ENCODE measurements around the gene ANKRD12.
"Not testable (repeated sequence)": the region's sequence is repeated elsewhere in the genome, so short reads cannot be mapped to it uniquely, and the experiment has no call there.

ANKRD12 gene

DNA sequence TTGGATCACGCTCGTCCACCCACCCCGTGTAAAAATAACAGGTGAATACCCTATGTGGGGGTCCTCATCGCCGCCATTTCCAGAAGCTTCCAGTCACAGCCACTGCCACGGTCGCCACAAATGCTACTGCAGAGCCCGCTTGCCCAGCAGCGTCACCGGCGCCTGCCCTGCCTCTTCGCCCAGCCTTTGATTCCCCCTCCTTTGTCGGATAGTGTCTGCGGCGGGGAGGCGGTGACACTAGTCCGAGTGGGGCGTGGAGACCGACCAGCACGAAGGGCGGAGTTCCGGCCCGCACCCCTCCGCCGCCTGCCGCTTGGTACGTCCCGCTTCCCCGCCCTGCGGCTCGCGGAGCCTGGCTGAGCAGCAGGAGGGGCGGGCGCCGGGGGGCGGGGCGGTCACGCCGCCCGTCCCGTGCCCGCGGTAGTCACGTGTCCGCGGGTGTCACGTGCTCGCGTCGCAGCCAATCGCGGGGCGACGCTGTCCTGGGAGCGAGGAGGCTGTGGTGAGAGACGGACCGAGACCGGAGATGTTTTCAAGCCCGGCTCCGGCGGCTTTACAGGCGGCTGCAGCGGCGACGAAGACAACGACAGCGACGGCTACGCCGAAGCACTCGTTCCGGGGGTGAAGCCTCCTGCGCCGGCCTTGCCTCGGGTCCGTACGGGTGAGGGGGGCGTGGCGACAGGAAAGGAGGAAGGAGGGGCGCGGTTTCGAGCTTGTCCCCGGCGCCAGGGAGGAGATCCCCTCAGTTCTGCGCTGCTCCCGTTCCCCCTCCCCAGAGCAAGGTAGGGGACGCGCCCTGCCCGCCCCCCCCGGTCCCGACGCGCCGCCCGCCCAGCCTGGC lies at the start of gene ANKRD12:
ANKRD12 (plus strand) TSS at position 467 of the 841 bp plus-strand sequence. CDS start 45,652 bp downstream, outside the sequence.
- DNase-seq = peak; percentile 99

DNA sequence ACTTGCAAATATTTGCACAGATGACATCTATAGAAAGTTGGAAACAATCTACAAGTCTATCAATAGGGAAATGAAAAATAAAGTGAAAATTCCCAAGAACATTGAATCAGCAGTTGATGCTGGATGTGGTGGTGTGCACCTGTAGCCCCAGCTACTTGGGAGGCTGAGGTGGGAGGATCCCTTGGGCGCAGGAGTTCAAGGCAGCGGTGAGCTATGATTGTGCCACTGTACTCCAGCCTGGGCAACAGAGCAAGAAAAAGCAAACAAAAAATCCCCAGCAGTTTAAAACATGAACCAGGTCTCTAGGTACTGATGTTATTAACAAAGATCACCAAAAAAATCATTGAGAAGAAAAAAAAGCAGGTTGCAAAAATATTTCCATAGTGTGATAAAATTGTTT lies 49.4 kb upstream of the ANKRD12 start:
- DNase-seq = no peak

DNA sequence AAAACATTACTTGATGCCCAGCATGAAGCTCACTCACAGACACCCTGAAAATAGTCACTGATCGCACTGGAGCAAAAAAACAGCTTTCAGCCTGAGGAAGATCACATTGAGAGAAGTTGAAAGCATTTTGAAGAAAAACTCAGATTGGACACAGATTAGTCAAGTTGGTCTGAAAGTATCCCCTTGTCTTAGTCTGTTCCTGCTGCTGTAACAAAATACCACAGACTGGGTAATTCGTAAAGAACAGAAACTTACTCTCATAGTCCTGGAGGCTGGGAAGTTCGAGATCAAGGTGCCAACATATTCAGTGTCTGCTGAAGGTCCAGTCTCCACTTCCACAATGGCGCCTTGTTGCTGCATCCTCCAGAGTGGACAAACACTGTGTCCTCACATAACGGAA lies 48.3 kb upstream of the ANKRD12 start:
- DNase-seq = no peak

DNA sequence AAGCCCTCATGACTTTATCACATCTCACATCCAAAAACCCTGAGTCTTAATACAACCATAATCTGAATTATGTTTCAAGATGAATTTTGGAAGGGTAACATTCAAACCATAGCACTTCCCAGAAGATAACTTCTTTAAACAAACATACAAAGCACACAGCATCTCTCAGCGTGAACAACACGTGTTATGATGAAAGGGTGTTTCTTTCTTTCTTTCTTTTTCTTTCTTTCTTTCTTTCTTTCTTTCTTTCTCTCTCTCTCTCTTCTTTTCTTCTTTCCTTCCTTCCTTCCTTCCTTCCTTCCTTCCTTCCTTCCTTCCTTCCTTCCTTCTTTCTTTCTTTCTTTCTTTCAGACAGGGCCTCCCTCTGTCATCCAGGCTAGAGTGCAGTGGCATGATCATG lies 47.9 kb upstream of the ANKRD12 start:
- not testable (repeated sequence) for DNase-seq

DNA sequence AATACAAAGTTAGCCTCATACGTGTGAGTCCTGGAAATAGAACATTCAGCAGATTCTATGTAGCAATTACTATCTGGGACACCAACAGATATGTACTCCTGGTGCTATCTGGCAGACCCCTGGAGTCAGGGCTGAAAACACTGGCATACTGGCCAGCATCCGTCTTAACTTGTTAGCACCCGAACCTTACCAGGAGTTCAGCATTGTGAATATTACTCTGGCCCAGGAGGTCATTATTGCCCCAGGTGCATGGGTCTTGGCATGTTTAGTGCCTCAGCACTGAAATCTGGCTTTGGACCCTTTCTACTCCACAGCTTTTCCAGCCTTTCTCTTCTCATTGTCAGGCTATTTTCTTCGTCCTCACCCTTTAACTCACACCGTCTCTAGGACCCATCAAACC lies 46.0 kb upstream of the ANKRD12 start:
- no peak for DNase-seq

DNA sequence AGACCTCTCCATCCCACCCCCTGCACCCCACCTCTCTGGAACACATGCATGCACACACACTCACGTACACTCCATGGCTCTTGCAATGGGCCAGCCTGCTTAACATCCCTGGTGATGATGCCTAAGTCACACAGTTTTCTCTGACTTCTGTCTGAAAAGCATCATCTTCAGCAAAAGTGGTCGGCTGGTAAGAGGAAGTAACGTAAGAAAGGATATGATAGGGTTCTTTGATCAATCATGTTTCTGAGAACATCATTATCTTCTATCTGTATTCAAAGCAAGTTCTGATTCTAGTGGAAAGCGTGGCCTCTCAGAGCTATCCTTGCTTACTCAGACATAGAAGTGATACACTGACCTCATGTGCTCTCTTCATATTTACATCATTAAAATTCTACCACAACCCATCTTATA lies 45.5 kb upstream of the ANKRD12 start:
- peak; percentile 88 for DNase-seq

DNA sequence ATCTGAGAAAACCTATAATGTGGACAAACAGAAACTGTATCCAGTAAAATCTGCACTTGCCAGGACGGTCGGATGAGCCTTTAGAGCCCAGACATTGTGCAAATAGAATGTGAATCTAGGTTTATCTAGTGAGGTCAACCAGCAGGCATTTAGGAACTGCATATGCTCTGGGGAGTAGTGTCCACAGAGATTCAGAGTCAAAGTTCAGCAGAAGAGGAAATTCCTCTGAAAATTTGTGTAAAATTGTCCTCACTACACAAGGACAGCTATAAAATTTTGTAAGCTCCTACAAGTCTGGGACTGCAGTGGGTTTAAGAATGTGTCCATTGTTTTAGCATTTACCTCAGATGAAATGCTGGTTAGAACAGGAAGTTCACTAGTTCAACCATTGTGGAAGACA lies 43.9 kb upstream of the ANKRD12 start:
- DNase-seq = no peak

DNA sequence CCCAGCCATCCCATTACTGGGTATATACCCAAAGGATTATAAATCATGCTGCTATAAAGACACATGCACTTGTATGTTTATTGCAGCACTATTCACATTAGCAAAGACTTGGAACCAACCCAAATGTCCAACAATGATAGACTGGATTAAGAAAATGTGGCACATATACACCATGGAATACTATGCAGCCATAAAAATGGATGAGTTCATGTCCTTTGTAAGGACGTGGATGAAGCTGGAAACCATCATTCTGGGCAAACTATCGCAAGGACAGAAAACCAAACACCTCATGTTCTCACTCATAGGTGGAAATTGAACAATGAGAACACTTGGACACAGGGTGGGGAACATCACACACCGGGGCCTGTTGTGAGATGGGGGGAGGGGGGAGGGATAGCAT lies 43.5 kb upstream of the ANKRD12 start:
- DNase-seq = not testable (repeated sequence)

DNA sequence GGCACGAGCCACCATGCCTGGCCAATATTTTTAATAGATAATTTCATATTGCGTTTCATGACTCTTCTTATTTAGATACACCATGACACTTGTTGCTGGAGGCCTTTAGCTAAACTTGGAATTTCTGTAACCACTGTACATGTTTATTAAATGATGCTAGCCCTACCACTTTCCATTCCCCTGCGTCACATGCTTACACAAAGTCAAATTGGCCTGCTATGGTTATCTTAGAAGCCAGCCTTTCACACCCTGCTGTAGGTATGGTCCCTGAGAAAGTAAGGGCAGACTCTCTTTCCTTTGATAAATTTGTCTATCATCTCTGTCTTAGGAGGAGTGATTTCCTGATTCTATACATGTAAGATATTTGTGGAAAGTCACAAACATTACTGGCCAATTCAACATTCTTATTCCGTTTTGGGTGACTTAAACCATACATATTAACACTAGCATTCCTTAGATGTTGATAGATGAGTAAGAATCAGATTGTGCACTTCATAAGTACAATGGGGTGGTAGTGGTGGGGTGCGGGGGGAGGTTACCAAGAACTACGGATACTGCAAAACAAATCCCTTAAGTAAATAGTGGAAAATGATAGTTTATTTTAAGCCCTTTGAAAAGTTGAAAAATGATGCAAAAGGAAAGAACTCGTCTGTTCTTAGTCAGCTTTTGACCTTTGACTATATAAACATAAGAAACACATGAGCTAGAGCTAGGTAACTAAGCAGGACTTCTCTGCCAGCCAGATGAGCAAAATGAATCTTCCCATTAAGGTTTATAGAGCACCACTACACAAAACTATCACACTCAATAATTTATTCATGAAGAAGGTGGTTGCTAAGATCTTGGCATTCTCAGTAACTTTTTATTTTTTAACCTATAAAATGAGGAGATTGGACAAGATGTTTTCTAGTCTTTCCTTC lies 42.0 kb upstream of the ANKRD12 start:
- DNase-seq = peak; percentile 81

DNA sequence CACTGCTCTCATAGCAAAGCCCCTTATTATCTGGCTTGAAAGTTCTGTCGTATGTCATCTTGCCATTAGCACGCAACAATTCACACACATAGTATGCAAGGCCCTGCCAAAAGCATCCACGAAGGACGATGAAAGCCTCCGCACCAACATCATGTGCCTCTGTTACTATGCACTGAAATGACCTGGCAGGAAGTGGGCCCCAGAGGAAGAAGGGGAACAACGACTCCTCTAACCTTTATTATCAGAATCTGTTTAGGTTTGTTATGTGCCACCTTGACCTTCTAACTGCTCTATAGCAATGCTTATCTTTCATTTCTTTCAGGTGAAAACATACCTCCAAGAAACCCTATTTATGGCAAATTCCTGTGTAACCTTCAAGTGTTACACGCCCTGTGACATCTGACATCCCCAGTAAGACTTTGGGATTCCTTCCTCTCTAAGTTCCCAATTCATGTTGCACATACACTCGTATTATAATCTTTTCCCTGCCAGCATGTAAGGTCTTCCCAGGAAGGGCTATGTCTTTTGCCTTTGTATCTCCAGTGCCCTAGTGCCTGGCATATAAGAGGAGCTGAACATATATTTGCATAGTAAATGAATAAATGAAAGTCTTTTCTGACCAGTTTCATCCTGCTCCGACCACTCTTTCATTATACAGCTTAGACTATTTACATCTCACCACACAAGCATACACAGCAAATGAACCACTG lies 41.1 kb upstream of the ANKRD12 start:
- DNase-seq = peak; percentile 67

DNA sequence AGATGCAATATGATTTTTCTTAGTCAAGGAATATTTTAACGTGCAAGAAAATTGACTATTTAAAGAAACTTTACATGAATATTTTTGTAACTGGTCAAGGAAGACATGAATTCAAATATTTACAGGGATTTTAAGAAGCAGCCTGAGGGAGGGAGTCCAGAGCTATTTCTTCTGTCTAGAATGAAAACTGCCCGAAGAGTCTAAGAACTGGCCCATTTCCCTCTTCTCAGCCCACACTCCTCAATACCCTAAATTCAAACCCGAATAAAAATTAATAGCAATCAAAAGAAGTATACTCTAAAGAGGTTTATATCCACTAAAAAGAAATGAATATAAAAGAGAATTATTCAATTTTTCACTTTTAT lies 40.6 kb upstream of the ANKRD12 start:
- no peak for DNase-seq

DNA sequence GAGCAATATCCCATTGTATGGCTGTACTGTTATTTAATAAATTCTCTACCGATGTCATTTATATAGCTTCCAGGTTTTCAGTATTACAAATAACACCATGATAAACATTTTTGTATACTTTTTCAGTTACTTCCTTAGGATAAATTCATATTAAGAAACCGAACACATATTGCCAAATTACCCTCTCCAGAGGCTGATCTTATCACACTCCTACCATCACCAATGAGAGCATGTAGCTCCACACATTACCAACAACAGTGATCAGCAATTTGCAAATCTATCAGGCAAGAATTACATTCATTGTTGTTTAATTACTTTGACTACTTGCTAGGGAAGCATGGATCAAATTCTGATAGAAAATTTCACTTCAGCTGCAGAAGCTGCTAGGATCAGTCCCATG lies 39.9 kb upstream of the ANKRD12 start:
- no peak for DNase-seq

DNA sequence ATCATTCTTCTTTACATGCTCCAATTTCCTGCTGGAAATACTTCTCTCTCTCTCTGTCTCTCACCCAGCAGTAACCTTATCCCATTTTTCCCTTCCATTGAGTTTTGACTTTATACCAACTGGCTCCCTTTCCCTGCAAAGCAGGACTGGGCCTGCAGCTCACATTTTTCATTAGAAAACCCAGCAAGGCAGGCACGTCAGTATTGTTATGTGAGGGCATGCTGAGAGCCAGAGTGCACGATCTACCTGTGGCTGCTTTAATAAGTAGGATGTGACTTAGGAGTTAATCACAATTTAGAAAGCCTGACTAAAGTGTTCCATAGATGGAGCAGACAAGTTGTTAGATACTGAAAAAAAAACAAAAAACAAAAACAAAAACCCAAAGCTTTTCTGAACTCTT lies 39.2 kb upstream of the ANKRD12 start:
- DNase-seq = no peak

DNA sequence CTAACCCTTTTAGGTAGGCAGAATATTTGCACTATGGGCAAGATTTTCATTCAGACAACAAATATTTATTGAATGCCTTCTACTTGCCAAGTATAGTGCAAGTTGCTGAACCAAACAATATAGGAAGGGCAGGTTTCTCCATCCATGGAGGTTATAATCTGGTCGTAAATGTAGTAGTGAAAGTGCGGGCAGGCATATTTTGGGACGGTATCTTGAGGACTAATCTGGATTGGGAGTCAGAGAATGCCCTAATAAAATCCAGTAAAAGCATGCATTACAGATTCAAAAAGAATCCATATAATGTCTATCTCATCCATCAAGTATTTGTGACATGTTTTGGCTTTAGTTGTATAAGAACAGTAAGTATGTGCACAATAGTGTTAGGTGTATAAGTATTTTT lies 35.8 kb upstream of the ANKRD12 start:
- no peak for DNase-seq

DNA sequence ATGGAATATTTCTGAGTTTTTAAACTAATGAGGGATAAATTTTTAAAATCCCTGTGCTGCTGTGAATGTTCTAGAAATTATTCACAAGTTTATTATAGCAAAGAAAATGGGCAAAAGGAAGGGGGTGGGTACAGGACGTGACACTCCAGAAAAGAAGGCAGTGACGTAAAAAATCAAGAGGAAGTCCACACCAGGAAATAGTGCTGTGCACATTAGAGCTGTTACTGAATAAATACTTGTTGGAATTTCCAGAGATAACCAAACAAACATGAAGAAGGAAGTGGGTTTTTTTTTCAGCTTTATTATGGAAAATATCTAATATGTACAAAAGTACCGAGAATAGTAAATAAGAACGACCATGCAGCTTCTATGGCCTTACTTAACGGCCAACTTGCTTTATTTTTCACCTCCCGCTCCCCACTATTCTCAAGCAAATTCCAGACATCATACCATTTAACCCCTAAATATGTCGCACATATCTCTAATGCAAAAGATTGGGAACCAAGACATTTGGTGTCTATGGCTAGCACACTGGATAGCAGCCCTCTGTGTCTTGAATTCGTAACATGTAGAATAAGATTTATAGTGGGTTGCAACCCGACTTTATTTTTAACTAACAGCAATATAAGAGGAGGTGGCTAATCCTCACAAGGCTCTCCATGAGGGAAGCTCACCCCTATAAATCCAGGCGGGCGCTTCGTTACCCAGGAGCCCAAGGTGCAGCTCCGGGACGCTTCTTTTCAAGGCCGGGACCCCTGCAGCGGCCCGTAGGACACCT lies 34.7 kb upstream of the ANKRD12 start:
- peak; percentile 72 for DNase-seq

DNA sequence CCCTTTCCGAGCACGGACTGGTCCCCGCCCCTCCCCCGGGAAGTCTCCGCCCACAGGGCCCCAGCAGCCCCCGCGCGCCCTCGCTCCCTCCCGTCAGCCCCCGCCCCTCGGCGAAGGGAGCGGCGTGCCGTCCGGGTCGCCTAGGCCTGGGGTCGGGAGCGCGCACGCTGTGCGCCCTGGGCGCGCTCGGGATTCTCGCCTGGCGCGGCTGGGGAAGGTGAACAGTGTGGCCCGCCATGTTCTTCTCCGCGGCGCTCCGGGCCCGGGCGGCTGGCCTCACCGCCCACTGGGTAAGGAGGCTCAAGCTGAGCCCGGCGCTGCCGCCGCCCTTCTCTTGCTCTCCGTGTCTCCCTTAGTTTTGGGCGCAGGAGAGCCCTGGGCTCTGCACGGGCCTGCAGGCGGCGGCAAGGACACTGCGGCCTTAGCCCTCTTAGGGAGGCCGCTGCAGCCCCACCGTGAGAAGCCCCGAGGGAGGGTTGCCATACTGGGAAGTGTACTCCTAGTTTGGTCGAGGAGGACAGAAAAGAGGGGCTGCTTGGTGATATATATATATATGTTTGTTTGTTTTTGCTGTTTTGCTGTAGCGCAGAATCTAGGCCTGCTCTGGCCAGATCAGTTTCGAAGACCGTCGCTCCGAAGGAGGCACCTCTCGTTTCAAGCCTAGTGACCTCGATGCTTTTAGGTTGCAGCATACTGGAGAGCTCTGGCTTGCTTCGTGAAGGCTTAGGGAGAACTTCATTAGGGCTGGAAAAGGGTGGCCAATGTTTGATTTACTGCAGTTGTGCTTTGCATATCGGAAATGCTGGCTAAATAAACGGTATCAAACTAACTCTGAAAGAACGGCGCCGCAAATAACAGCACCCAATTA lies 33.8 kb upstream of the ANKRD12 start, which contains the start of gene NDUFV2:
NDUFV2 (plus strand) TSS at position 192 of the 868 bp plus-strand sequence; CDS start at position 237, 45 bp downstream.
- peak; percentile 96 for DNase-seq

DNA sequence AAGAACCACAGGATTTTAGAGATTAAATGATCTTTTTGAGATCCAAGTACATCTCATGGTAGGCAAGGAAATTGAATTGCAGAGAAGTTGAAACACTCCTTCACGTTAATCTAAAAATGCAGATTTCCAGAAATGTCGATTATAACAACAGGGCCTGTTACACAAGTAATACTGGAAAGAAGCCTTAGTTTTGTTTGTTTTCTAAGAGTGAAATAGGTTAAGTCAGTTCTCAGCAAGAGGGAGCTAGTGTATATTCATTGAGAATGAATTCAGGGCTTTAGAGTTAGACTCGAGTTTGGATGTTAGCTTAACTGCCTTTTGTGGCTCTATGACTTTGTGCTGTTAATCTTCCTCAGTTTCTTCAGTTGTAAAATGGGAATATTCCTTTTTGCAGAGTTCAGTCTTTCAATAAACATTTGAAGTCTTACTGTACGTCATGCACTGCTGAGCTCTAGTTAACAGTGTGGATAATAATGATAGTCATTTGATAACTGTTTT lies 33.2 kb upstream of the ANKRD12 start:
- peak; percentile 58 for DNase-seq

DNA sequence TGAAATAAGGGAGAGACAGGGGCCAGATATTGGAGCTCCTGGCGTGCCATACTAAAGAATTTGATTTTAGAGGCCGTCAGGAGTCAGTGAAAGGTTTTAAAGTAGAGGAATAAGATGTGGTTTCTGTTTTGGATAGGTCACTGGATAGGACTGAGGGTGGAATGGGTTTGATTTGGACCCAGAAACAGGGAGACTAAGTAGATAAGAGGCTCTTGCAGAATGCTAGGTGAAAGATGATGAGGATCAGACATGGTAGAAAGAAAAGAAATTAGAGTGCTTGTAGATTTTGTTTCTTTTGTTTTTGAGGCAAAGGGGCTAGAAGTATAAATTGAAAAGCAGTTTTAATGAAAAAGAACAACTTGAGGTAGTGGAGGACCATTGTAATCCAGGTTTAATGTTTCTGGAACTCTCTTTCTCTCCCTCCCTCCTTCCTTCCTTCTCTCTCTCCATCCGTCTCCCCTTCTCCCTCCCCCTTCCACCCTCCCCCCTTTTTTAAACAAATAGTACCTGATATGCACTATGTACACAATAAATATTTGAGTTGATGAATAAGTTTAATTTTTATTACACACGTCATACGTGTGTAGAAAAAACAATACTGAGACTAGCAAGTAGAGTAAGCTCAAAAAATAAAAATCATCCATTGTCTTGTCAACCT lies 32.2 kb upstream of the ANKRD12 start:
- no peak for DNase-seq

DNA sequence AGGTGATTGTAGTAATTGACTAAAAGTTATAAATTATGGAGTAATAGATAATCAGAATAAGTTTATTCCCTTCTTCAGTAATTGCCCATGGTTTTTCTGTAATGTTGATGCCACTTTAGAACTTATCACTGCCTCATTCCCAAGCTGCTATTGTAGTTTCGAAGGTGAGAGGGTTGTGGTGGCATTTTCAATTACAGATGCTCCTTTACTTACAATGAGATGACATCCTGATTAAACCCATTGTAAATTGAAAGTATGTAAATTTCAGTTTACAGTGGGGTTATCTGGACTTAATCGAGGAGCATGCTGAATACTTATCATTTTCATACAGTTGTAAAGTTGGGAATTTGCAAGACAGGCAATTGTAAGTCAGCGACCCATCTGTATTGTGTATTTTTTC lies 31.2 kb upstream of the ANKRD12 start:
- DNase-seq = no peak

DNA sequence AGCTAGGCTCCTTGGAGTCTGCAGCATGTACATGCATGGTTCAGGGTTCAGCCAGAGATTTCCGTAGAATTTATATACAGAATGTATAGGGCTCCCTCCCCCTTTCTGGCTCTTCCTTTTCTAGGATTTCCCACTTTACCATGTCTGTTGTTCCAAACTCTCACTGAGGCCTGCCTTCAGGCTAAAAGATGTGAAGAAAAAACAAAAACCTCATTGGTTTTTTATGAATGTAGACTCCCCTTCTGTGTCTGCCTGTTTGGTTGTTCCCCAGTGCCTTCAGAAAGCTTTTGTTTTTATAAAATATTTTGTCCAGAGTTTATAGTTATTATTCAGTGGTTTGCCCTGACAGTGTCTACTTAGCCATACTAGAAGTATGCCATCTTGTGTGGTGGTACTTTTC lies 30.5 kb upstream of the ANKRD12 start:
- no peak for DNase-seq

All from CD4-positive, alpha-beta T cell treated with Interleukin-4 for 4 hours (primary cell).